IPS-15b (cell line): ENCODE results near the gene CCDC40.

ENCODE experiments used
- H3K27me3 ChIP-seq: one replicate; pipeline ENCODE4 v1.6.1; 2013; ENCODE audit warnings: low read length; ENCODE audit not compliant: control insufficient read depth, insufficient read depth
- H3K36me3 ChIP-seq: one replicate; pipeline ENCODE4 v1.6.1; 2013; ENCODE audit warnings: low read length; ENCODE audit not compliant: control insufficient read depth, insufficient read depth
- H3K4me1 ChIP-seq: one replicate; pipeline ENCODE4 v1.6.1; 2013; ENCODE audit warnings: mild to moderate bottlenecking, low read length; ENCODE audit not compliant: control insufficient read depth, insufficient read depth
- H3K4me3 ChIP-seq: one replicate; pipeline ENCODE4 v1.5.1; 2013; ENCODE audit warnings: low read depth, low read length
- H3K9ac ChIP-seq: one replicate; pipeline ENCODE4 v1.6.1; 2013; ENCODE audit warnings: low read depth, mild to moderate bottlenecking, low read length
- H3K9me3 ChIP-seq: one replicate; pipeline ENCODE4 v1.6.1; 2013; ENCODE audit warnings: mild to moderate bottlenecking, low read length; ENCODE audit not compliant: control insufficient read depth, insufficient read depth

CCDC40 gene

GRCh38 chr17:80133626-80133970, 97.2 kb downstream of the CCDC40 start:
- Histone ChIP-seq H3K9ac (no peak overlapping the region), H3K36me3 (peaks cover 36% of the 10 kb centered on the region), H3K9me3 (no peaks in the 10 kb centered on the region), H3K27me3 (no peaks in the 10 kb centered on the region), H3K4me3 (no peak overlapping the region), H3K4me1 (no peaks in the 10 kb centered on the region)

GRCh38 chr17:80137131-80137530, 100.7 kb downstream of the CCDC40 start:
- no peak overlapping the region for H3K4me3 ChIP-seq
- no peaks in the 10 kb centered on the region for H3K4me1 ChIP-seq
- H3K27me3 ChIP-seq: no peaks in the 10 kb centered on the region
- peaks cover 57% of the 10 kb centered on the region for H3K36me3 ChIP-seq
- no peaks in the 10 kb centered on the region for H3K9me3 ChIP-seq
- no peak overlapping the region for H3K9ac ChIP-seq

GRCh38 chr17:80138856-80139426, 102.5 kb downstream of the CCDC40 start:
- peaks cover 63% of the 10 kb centered on the region for H3K36me3 ChIP-seq
- no peak overlapping the region for H3K4me3 ChIP-seq
- H3K9ac ChIP-seq: no peak overlapping the region
- H3K4me1 ChIP-seq: no peaks in the 10 kb centered on the region
- H3K9me3 ChIP-seq: no peaks in the 10 kb centered on the region
- no peaks in the 10 kb centered on the region for H3K27me3 ChIP-seq

GRCh38 chr17:80141463-80142165, 105.2 kb downstream of the CCDC40 start:
- H3K9me3 ChIP-seq: no peaks in the 10 kb centered on the region
- no peaks in the 10 kb centered on the region for H3K27me3 ChIP-seq
- H3K4me3 ChIP-seq: no peak overlapping the region
- H3K4me1 ChIP-seq: peaks cover 5% of the 10 kb centered on the region
- H3K36me3 ChIP-seq: peaks cover 56% of the 10 kb centered on the region
- H3K9ac ChIP-seq: no peak overlapping the region

GRCh38 chr17:80142929-80143328, 106.5 kb downstream of the CCDC40 start:
- peaks cover 44% of the 10 kb centered on the region for H3K36me3 ChIP-seq
- H3K9ac ChIP-seq: no peak overlapping the region
- no peaks in the 10 kb centered on the region for H3K27me3 ChIP-seq
- no peak overlapping the region for H3K4me3 ChIP-seq
- H3K4me1 ChIP-seq: peaks cover 5% of the 10 kb centered on the region
- no peaks in the 10 kb centered on the region for H3K9me3 ChIP-seq

GRCh38 chr17:80145076-80146075, 108.9 kb downstream of the CCDC40 start:
- Histone ChIP-seq H3K4me1 (peaks cover 5% of the 10 kb centered on the region), H3K27me3 (no peaks in the 10 kb centered on the region), H3K36me3 (peaks cover 23% of the 10 kb centered on the region), H3K4me3 (peak overlapping the region; percentile 81), H3K9ac (peak overlapping the region; percentile 73), H3K9me3 (no peaks in the 10 kb centered on the region)

GRCh38 chr17:80146121-80147034, 109.9 kb downstream of the CCDC40 start:
- Histone ChIP-seq H3K4me1 (peaks cover 5% of the 10 kb centered on the region), H3K9me3 (no peaks in the 10 kb centered on the region), H3K27me3 (no peaks in the 10 kb centered on the region), H3K9ac (peak overlapping the region; percentile 73), H3K36me3 (peaks cover 23% of the 10 kb centered on the region), H3K4me3 (peak overlapping the region; percentile 81)

GRCh38 chr17:80147035-80147822, 110.8 kb downstream of the CCDC40 start, which contains the start of gene EIF4A3:
TSS of gene EIF4A3 (minus strand) at chr17:80147128. CDS start at chr17:80146961, 167 bp downstream.
- Histone ChIP-seq H3K4me1 (peaks cover 8% of the 10 kb centered on the region), H3K9me3 (no peaks in the 10 kb centered on the region), H3K9ac (peak within 1 kb of the TSS; percentile 83), H3K36me3 (peaks cover 15% of the 10 kb centered on the region), H3K4me3 (peak within 1 kb of the TSS; percentile 81), H3K27me3 (peaks cover 2% of the 10 kb centered on the region)
